Astrocyte (in vitro differentiated cells and primary cell): ENCODE results near the gene SLC35G6. TPM values are rescaled to one million over a fixed set of nuclear protein-coding genes. Genes with fewer than 3 reads are reported as not detected.

ENCODE experiments used
- DNase-seq: peaks from one replicate; pipeline ENCODE4 v3.0.0-alpha.2; 2010; ENCODE audit warnings: low read depth
- FAIRE-seq: peaks from 2 replicates; lab custom pipeline; 2011; peaks lifted over from hg19 to GRCh38; lab: Jason Lieb, UNC
- H2AFZ ChIP-seq: 2 replicates; pipeline ENCODE4 v1.6.0; 2012; ENCODE audit warnings: low read depth, low read length, inconsistent platforms
- H3K27ac ChIP-seq: 2 replicates; pipeline ENCODE4 v1.5.1; 2011; ENCODE audit warnings: low read depth, low read length, inconsistent platforms
- H3K27me3 ChIP-seq: 2 replicates; pipeline ENCODE4 v1.6.0; 2011; ENCODE audit warnings: low read length, inconsistent platforms; ENCODE audit not compliant: insufficient read depth
- H3K36me3 ChIP-seq: 2 replicates; pipeline ENCODE4 v1.5.1; 2011; ENCODE audit warnings: low read length, inconsistent platforms; ENCODE audit not compliant: insufficient read depth
- H3K4me1 ChIP-seq: 2 replicates; pipeline ENCODE4 v1.5.1; 2011; ENCODE audit warnings: low read length, inconsistent platforms; ENCODE audit not compliant: insufficient read depth
- H3K4me2 ChIP-seq: 2 replicates; pipeline ENCODE4 v1.6.0; 2012; ENCODE audit warnings: low read length, inconsistent platforms
- H3K4me3 ChIP-seq: 2 replicates; pipeline ENCODE4 v1.5.1; 2011; ENCODE audit warnings: low read depth, mild to moderate bottlenecking, low read length, inconsistent platforms; ENCODE audit not compliant: insufficient read depth
- H3K79me2 ChIP-seq: 2 replicates; pipeline ENCODE4 v1.6.0; 2012; ENCODE audit warnings: mild to moderate bottlenecking, low read length, inconsistent platforms; ENCODE audit not compliant: insufficient read depth
- H3K9ac ChIP-seq: 2 replicates; pipeline ENCODE4 v1.6.0; 2012; ENCODE audit warnings: mild to moderate bottlenecking, low read length, inconsistent platforms
- H3K9me3 ChIP-seq: 2 replicates; pipeline ENCODE4 v1.5.1; 2012; ENCODE audit warnings: low read depth, mild to moderate bottlenecking, low read length, inconsistent platforms; ENCODE audit not compliant: insufficient read depth
- H4K20me1 ChIP-seq: 2 replicates; pipeline ENCODE4 v1.6.0; 2012; ENCODE audit warnings: low read length, inconsistent platforms; ENCODE audit not compliant: insufficient read depth
- H3K27ac Mint-ChIP-seq: one replicate; pipeline ENCODE4 v1.8.0; 2021; ENCODE audit warnings: mild to moderate bottlenecking, mixed read lengths; ENCODE audit not compliant: unreplicated experiment
- H3K27me3 Mint-ChIP-seq: one replicate; pipeline ENCODE4 v1.8.0; 2021; ENCODE audit warnings: low read depth, mixed read lengths; ENCODE audit not compliant: unreplicated experiment
- H3K36me3 Mint-ChIP-seq: one replicate; pipeline ENCODE4 v1.8.0; 2021; ENCODE audit warnings: low read depth, mixed read lengths; ENCODE audit not compliant: unreplicated experiment
- H3K4me1 Mint-ChIP-seq: one replicate; pipeline ENCODE4 v1.8.0; 2021; ENCODE audit warnings: low read depth, mixed read lengths; ENCODE audit not compliant: unreplicated experiment
- H3K4me3 Mint-ChIP-seq: one replicate; pipeline ENCODE4 v1.8.0; 2021; ENCODE audit warnings: mild to moderate bottlenecking, moderate library complexity, mixed read lengths; ENCODE audit not compliant: unreplicated experiment
- H3K9me3 Mint-ChIP-seq: one replicate; pipeline ENCODE4 v1.8.0; 2021; ENCODE audit warnings: mild to moderate bottlenecking, mixed read lengths; ENCODE audit not compliant: unreplicated experiment
- EZH2 ChIP-seq: IDR thresholded peaks from 2 replicates; pipeline ENCODE4 v1.6.1; 2012; ENCODE audit warnings: mild to moderate bottlenecking, low read length, inconsistent platforms; ENCODE audit not compliant: insufficient read depth
- total RNA-seq: library from RNA; stranded (reverse); gene quantifications from 2 replicates; pipeline ENCODE4 v1.2.1, GENCODE V29; 2021
- TF ChIP-seq, protein P1 (sequence below): IDR thresholded peaks from 2 replicates; pipeline ENCODE4 v1.5.1; 2011; ENCODE audit warnings: low read depth, mild to moderate bottlenecking, inconsistent platforms, low read length, moderate library complexity; ENCODE audit not compliant: insufficient read depth

SLC35G6 gene
- total RNA-seq, 1 donor from 2014 or later, result not detected

DNA sequence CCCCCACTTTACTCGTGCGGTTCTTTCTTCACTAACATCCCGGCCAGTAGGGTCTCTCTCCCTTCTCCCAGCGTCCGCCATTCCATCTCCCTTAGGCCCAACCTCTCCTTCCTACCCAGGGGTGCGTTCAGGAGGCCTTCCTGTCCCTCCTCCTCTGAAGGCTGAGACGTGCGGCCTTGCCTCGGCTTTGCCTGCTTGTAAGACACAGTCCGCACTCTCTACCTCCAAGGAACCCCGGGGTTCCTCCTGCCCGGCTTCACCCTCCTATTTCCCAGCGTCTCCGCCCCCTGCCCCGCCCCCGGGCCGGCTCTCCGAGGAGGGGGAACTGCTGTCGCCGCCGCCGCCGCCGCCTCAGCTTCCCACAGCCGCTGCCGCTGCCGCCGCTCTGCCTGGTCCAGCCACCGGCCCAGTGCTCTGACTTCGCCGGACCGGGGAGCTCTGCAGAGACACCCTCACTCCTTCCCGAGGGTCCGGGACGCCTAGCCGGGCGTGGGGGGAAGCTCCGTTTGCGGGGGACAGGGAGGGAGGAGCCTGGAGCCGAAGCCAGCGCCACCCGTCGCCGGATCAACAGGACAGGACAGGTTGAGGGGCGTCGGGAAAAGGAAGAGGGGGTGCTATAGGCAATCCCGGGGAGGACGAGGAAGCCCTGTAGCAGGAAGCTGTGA lies 43.2 kb upstream of the SLC35G6 start:
- H3K4me3 ChIP-seq, result peak overlapping the region; percentile 37
- H3K9me3 Mint-ChIP-seq, result no peaks in the 10 kb centered on the region
- H3K36me3 Mint-ChIP-seq, result peaks cover 9% of the 10 kb centered on the region
- peaks cover 1% of the 10 kb centered on the region for H3K27me3 Mint-ChIP-seq
- peak overlapping the region; percentile 94 for H3K4me3 Mint-ChIP-seq
- H3K9me3 ChIP-seq, result no peaks in the 10 kb centered on the region
- peaks cover 13% of the 10 kb centered on the region for H4K20me1 ChIP-seq
- peaks cover 27% of the 10 kb centered on the region for H3K27me3 ChIP-seq
- H3K4me1 Mint-ChIP-seq, result peaks cover 13% of the 10 kb centered on the region
- H3K4me2 ChIP-seq, result peak overlapping the region; percentile 84
- H3K4me1 ChIP-seq, result peaks cover 27% of the 10 kb centered on the region
- H3K27ac ChIP-seq, result no peak overlapping the region
- FAIRE-seq, result no peak
- peak; percentile 64 for TF ChIP-seq EZH2
- TF ChIP-seq, protein P1, sequence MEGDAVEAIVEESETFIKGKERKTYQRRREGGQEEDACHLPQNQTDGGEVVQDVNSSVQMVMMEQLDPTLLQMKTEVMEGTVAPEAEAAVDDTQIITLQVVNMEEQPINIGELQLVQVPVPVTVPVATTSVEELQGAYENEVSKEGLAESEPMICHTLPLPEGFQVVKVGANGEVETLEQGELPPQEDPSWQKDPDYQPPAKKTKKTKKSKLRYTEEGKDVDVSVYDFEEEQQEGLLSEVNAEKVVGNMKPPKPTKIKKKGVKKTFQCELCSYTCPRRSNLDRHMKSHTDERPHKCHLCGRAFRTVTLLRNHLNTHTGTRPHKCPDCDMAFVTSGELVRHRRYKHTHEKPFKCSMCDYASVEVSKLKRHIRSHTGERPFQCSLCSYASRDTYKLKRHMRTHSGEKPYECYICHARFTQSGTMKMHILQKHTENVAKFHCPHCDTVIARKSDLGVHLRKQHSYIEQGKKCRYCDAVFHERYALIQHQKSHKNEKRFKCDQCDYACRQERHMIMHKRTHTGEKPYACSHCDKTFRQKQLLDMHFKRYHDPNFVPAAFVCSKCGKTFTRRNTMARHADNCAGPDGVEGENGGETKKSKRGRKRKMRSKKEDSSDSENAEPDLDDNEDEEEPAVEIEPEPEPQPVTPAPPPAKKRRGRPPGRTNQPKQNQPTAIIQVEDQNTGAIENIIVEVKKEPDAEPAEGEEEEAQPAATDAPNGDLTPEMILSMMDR, result no peak
- peak overlapping the region; percentile 75 for H2AFZ ChIP-seq
- H3K79me2 ChIP-seq, result no peaks in the 10 kb centered on the region
- H3K9ac ChIP-seq, result no peak overlapping the region
- H3K36me3 ChIP-seq, result no peaks in the 10 kb centered on the region
- DNase-seq, result no peak
- H3K27ac Mint-ChIP-seq, result peak overlapping the region; percentile 88

DNA sequence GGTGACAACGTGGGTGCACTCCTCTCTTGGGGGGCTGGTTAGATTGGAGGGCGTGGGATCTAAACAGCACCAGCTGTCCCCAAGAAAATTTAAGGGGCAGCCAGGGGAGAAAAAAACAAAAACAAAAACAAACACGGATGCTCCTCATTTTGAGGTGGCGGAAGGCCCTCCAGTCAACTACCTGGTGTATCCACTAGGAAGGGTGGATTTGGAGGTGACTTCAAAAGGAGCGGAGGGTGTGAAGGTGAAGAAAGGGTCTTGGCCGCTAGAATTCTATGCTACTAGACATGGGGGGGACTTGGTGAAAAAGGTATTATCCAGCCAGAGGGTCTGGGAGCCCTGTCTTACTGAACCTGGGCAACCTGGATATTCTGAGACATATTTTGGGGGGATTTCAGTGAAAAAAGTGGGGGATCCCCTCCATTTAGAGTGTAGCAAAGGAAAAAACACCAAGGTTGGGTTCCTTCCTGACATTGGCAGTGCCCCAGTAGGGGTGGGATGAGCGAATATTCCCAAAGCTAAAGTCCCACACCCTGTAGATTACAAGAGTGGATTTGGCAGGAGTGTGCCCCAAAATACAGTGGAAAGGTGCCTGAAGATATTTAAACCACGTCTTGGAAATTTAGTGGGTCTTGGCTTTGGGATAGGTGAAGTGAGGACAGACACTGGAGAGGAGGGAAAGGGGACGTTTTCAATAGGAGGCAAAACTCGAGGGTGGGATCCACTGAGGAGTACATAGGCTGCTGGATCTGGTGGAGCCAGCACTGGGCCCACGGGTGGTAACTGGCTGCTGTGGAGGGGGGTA lies 42.4 kb upstream of the SLC35G6 start:
- H3K27me3 ChIP-seq, result peaks cover 27% of the 10 kb centered on the region
- Mint-ChIP-seq H3K27ac (peak overlapping the region; percentile 78), H3K36me3 (peaks cover 15% of the 10 kb centered on the region), H3K4me3 (peak overlapping the region; percentile 94), H3K27me3 (peaks cover 2% of the 10 kb centered on the region), H3K9me3 (no peaks in the 10 kb centered on the region), H3K4me1 (peaks cover 13% of the 10 kb centered on the region)
- peaks cover 27% of the 10 kb centered on the region for H3K4me1 ChIP-seq
- no peaks in the 10 kb centered on the region for H3K79me2 ChIP-seq
- H3K4me2 ChIP-seq, result peak overlapping the region; percentile 84
- H3K9ac ChIP-seq, result no peak overlapping the region
- H2AFZ ChIP-seq, result no peak overlapping the region
- DNase-seq, result no peak
- TF ChIP-seq, protein P1, result no peak
- no peak for TF ChIP-seq EZH2
- H3K36me3 ChIP-seq, result no peaks in the 10 kb centered on the region
- H3K27ac ChIP-seq, result no peak overlapping the region
- H3K4me3 ChIP-seq, result peak overlapping the region; percentile 37
- peaks cover 13% of the 10 kb centered on the region for H4K20me1 ChIP-seq
- FAIRE-seq, result no peak
- no peaks in the 10 kb centered on the region for H3K9me3 ChIP-seq
